Stimulated activated CD4-positive, alpha-beta T cell treated with anti-CD3 and anti-CD28 coated beads, Interleukin-2, amount 100 ng/mL, for 48 hours (primary cell): ENCODE results near the gene ZNF275.
"Not testable (repeated sequence)": the region's sequence is repeated elsewhere in the genome, so short reads cannot be mapped to it uniquely, and the experiment has no call there.

ENCODE experiments used
- DNase-seq, 2 donors: peaks; one replicate each; pipeline ENCODE4 v3.0.0-alpha.2; 2020

The ZNF275 gene

DNA sequence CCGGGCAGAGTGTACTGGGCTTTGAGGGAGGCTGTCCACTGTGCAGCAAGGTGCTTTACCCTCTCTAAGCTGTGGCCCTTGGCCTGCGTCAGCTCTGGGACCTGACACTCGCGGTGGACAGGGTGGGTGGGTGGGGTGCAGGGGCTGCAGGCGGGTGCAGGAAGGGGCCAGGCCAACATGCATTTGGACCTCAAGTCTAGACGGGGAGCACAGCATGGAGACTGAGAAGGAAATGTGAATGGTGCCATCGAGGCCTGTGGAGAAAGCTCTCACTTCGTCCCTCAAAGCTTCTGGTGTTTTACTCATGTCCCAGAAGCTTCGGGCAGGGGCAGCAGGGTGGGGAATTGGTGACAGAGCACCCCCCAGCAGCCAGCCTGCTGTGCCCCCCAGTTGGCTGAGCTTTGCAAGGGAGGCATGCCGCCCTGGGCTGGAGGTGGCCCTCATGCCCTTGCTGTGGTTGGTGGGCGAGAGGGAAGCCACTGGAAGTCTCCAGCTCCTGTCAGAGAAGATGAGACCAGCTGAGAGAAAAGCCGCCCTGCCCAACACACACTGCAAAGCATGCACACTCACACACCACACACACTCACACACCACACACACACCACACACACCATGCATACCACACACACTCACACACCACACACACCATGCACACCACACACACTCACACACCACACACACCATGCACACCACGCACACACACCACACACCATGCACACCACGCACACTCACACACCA is 54.9 kb downstream of the ZNF275 start:
- DNase-seq, result no peak

DNA sequence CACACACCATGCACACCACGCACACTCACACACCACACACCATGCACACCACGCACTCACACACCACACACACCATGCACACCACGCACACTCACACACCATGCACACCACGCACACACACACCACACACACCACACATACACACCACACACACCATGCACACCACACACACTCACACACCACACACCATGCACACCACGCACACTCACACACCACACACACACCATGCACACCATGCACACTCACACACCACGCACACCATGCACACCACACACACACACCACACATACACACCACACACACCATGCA is 55.5 kb downstream of the ZNF275 start:
- DNase-seq, result not testable (repeated sequence)

DNA sequence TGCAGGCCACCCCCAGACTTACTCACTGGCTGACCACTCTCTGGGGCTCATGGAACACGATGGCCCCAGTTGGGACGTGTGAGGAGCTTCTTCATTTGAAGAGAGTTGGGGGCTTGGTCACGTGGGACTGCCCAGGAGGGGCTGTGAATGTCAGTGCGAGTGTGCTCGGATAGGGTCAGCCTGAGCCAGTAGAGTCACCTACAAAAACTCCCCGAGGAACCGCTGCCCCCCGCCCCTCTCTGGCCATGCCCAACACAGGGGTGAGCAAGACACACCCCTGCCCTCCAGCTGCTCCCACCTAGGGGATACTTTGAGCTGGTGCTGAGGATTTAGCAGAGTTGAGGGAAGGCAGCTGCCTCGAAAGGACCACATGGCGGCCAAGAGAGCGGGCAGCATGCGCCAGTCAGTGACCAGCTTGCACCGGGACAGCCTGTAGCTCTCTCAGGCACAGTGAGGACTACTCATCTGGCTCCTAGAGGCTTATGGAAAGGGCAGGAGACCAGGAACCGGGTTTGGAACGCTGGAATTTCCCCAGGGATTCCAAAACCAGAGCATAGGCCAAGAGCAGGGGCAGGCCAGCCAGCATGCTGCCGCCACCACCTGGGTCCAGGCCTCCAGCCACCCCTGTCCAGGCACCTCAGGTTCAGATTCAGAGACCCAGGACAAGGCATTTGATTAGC is 58.8 kb downstream of the ZNF275 start:
- DNase-seq, result no peak

DNA sequence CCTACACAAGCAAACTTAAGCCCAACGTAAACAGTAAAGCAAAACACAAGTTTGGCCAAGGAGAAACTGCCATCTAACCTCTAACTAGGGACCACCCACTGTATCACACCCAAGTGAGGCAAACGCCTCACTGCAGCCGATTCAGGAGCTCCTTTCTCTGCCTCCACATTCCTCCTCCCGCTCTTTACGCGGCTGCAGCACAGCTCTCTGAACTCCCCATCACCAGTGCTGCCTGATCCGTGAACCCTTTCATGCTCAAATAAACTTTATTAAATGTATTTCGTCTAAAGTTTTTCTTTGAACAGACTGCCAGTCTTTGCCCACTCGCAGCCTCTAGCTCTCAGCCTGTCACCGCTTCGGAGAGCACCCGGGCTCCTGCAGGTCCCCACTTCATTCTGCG is 60.7 kb downstream of the ZNF275 start:
- no peak for DNase-seq

DNA sequence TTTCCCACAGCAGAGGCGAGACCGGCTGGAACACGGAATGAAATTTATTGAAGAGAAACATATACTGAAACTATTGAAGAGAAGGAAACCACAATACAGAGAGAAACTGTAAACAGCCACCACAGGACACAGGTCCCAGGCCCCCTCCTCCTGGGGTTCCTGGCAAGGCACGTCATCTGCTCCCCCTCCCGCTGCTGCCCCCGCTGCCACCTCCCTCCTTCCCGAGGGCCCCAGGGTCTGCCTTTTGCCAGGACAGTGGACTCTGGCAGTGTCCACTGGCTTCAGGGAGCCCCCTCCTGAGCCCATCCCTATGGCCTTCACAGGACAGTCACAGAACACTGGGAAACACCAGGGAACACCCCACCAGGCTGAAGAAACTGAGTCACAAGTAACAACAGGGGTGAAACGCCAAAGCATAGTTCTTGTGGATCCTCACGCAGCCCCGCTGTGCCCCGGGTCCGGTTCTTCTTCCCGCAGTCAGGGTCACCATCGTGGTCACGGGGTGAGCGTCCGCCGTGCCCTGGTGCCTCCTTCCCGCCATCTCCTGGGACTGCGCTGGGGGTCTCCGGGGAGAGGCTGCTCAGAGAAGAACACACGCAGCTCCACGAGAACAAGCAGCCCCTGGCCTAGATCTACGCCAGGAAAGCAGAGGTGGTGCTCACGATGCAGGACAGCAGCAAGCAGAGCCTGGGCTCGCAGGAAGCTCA is 61.8 kb downstream of the ZNF275 start:
- DNase-seq, result no peak

DNA sequence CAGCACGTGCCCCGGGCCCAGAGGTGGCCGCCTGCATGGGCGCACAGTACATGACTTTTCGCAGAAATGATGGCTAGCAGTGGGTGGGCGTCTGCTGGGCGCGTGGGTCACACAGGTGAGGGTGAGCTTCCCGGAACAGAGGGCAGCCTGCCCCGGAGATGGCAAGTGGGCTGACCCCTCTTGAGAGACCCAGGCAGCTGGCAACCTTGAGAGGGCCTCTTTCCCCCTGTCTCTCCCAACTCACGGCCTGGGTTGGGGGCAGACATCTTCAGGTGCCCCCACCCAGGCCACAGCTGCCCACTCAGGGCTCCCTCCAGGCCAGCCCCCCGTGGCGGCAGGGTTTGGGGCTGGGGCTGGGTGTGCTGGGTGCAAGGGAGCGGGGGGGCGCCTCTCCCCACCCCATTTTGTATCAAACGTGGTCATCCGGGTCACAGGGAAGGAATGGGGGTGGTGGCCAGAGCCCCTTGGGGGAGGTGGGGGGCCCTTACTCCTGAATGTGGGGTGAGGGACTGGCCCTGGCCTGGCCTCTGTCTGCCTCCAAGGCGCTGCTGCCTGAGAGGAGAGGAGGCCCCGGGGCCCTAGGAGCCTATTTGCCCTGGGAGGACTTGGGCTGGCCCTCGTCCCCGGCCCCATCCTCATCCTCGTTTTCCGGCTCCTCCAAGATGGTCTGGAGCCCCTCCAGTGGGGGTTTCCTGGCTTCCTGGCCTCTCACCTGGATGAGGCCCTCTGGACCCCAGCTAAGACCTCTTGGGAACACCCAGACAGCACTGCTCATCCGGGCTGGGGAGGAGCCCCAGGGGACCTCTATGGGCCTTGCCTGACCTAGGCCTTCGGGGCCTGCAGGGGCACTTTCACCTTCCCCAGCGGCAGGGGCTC is 62.6 kb downstream of the ZNF275 start:
- DNase-seq, result no peak

DNA sequence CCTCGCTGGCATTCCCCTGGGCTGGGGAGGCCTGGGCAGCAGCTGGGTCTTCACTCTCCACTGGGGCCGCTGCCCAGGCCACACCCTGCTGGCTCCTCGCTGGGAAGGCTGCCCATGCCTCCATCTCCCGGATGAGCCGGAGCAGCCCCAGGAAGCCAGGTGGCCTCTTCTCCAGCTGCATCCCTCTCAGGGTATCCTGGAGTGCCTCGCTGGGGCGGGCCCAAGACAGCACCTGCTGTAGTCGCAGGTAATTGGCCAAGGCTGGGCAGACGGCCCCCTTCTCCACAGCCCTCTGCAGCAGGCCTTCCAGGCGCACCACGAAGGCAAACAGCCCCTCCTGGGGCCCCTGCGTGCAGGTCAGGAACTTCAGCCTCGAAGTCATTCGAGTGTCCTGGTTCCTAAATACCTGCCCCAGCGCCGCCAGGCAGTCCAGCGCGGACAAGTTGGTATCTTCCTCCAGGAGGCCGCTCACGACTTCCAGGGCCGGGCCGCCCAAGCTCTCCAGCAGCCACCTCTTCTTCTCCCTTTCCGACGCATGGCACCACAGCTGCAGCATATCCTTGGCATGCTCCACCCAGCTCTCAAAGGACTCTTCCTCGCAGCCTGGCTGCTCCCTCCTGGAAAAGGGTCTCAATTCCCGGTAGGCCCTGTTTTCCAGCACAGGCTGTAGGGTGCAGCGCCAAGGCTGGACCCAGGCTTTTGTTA is 63.5 kb downstream of the ZNF275 start:
- no peak for DNase-seq

DNA sequence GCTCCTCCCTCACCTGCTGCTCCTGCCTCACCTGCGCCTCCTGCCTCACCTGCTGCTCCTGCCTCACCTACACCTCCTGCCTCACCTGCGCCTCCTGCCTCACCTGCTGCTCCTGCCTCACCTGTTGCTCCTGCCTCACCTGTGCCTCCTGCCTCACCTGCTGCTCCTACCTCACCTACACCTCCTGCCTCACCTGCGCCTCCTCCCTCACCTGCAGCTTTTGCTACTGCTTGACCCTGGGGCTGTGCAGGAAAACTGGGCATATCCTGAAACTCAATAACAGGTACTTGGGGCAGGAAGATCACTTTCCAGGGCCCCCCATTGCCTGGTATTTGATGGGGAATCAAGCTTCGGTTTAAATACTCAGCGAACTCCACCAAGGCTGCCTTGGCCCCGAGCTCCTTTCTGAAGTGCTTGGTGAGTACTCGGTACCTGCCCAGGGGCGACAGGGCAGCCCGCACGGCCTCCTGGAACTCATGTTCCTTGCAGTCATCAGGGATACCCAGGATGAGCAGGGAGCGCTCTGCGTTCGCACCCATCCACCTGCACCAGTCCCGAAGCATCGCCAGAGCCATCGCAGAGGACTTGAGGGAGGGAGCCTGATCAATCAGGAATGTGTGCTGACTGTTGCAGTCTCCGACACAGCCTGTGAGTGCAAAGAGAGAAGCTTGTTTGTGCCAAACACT is 64.5 kb downstream of the ZNF275 start:
- no peak for DNase-seq

DNA sequence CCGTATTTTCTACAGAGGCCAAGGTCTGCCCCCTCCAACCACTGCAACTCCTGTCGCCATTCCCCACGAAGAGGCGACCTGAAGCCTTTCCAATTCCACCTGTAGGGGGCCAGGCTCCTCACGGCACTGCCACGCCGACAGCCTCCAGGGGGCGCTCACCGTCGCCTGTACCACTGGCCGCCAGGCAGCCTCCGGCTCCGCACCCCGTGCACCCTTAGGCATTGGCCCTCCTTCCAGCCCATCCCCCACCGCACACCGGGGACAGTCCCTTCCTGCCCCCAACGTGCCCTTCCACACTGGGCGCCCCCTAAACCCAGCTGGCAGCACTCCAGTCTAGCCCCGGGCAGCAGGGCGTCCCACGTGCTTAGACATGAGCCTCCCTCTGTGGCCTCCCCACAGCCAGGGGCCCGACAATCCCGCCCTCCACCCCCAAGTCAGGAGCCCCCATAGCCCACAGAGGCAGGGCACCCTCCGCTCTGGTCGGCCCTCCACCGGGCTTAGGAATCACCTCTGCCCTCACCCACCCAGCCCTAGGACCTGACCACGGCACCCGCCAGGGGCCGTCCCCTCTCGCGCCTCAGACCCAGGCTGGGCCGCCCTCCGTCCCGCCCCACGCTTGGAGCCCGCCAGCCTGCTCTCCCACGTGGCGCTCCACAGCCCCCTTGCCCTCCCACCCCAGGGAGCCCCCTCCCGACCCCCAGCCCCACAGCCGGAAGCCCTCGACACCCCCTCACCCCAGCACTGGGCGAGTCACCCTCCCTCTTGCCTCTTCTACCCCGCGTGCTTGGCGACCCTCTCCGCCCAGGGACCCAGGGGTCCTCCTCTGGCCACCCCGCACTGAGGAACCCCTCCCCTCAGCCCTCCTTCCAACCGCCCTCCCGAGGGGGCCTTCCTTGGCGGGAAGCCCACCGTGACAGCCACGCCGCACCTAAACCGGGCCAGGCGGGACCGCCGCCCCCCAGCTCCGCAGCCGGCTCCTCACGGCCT is 66.5 kb downstream of the ZNF275 start:
- peak; percentile 52 to 74 for DNase-seq

DNA sequence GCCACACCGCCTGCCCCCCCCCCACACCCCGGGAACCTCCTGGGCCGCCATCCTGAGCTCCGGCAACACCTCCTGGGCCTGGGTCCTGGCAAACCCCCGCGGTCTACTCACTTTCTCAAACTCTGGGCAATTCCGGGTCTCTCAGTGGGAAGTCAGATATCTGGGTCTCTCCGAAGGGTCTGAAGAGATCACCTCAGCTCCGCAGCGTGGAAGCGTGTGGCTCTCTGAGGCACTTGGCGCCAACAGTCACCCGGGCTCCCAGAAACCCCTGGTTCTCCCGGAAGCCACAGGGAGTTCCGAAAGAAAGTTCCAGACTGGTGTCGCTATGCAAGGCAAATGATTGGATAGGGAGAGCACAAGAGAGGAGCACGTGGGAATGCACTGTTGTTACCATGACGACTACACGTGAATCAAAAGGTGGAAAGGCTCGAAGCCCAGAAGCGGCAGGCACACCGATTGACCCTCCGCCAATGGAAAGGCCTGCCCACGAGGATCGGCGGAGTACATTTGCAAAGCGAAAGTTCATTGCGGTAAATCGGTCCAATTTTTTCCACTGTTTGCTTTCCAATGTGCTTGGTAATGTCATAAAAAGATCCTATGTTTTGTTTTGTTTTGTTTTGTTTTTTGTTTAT is 67.3 kb downstream of the ZNF275 start, which contains the start of gene PNMA6E:
TSS of gene PNMA6E (minus strand) at position 218 of the 632 bp plus-strand sequence. CDS start 2,501 bp downstream, outside the sequence.
- DNase-seq, result no peak
